LNCaP clone FGC (cell line): Measurements from ENCODE around the gene CLDN7.

Experiments used
- DNase-seq: peaks from one replicate; pipeline ENCODE4 v3.0.0-alpha.2; 2011; ENCODE audit warnings: low read depth
- H3K4me3 ChIP-seq: 2 replicates; pipeline ENCODE4 v1.5.1; 2011; ENCODE audit warnings: mild to moderate bottlenecking, low read depth, low read length, control low read depth
- CTCF ChIP-seq: IDR thresholded peaks from 2 replicates; pipeline ENCODE4 v1.5.1; 2012; ENCODE audit warnings: mild to moderate bottlenecking; ENCODE audit not compliant: control insufficient read depth, insufficient read depth; ENCODE audit errors: extremely low read depth

CLDN7 gene

GRCh38 chr17:7240375-7240774 lies 21.9 kb downstream of the CLDN7 start:
- peak overlapping the region; percentile 97 for H3K4me3 ChIP-seq
- DNase-seq: no peak
- no peak for TF ChIP-seq CTCF

GRCh38 chr17:7239091-7240027 lies 22.9 kb downstream of the CLDN7 start, which contains the start of gene PHF23:
PHF23 (minus strand) TSS chr17:7239457; CDS start chr17:7239279, 178 bp downstream.
- peak; percentile 98 for DNase-seq
- TF ChIP-seq CTCF: no peak

GRCh38 chr17:7238420-7239090 lies 23.7 kb downstream of the CLDN7 start:
- peak overlapping the region; percentile 98 for H3K4me3 ChIP-seq
- TF ChIP-seq CTCF: no peak
- DNase-seq: no peak

More at GRCh38 chr17:7239091-7240027, 22.9 kb downstream of the CLDN7 start, which contains the start of gene PHF23:
- peak within 1 kb of the TSS; percentile 98 for H3K4me3 ChIP-seq

GRCh38 chr17:7237761-7238419 lies 24.4 kb downstream of the CLDN7 start:
- no peak for TF ChIP-seq CTCF
- no peak for DNase-seq
- peak overlapping the region; percentile 98 for H3K4me3 ChIP-seq

GRCh38 chr17:7237266-7237760 lies 25.0 kb downstream of the CLDN7 start:
- peak overlapping the region; percentile 98 for H3K4me3 ChIP-seq
- TF ChIP-seq CTCF: no peak
- DNase-seq: no peak

- DNase-seq: no peak
- H3K4me3 ChIP-seq: peak overlapping the region; percentile 98; the same call in 1 of the 2 replicates
- no peak for TF ChIP-seq CTCF
These were observed 25.5 kb downstream of the CLDN7 start for GRCh38 chr17:7236808-7237207.
